Liver (tissue), 9 donors: ENCODE data around the gene CABCOCO1. TPM values are rescaled to one million over a fixed set of nuclear protein-coding genes. Genes with fewer than 3 reads are reported as not detected.

Experiments
- DNase-seq: peaks from one replicate; pipeline ENCODE4 v3.0.0-alpha.2; 2017; ENCODE audit warnings: low spot score
- H3K27ac ChIP-seq, 2 donors: one replicate each; pipeline ENCODE4 v1.7.0; 2013; ENCODE audit warnings: inconsistent platforms in 2 of 2, low read length in 2 of 2, control low read depth in 1 of 2, low read depth in 1 of 2, mild to moderate bottlenecking in 1 of 2
- H3K27me3 ChIP-seq, 4 donors: one replicate each; pipeline versions ENCODE4 v1.6.1 to v1.7.0; 2013; ENCODE audit warnings: low read length in 3 of 4, inconsistent platforms in 1 of 4, mild to moderate bottlenecking in 1 of 4, moderate library complexity in 1 of 4; ENCODE audit not compliant: control insufficient read depth in 4 of 4, insufficient read depth in 4 of 4
- H3K36me3 ChIP-seq, 4 donors: one replicate each; pipeline versions ENCODE4 v1.6.1 to v1.7.0; 2013; ENCODE audit warnings: low read length in 3 of 4, mild to moderate bottlenecking in 3 of 4, low read depth in 1 of 4, moderate library complexity in 1 of 4; ENCODE audit not compliant: control insufficient read depth in 4 of 4, insufficient read depth in 3 of 4
- H3K4me1 ChIP-seq, 4 donors: one replicate each; pipeline versions ENCODE4 v1.6.1 to v1.7.0; 2013; ENCODE audit warnings: low read length in 3 of 4, mild to moderate bottlenecking in 3 of 4, moderate library complexity in 1 of 4; ENCODE audit not compliant: control insufficient read depth in 4 of 4, insufficient read depth in 4 of 4
- H3K4me3 ChIP-seq, 3 donors: one replicate each; pipeline versions ENCODE4 v1.6.1 to v1.7.0; 2013; ENCODE audit warnings: low read length in 3 of 3, control low read depth in 1 of 3, low read depth in 1 of 3, mild to moderate bottlenecking in 1 of 3
- H3K9ac ChIP-seq, 2 donors: one replicate each; pipeline ENCODE4 v1.7.0; 2013; ENCODE audit warnings: low read length in 2 of 2, mild to moderate bottlenecking in 2 of 2, moderate library complexity in 2 of 2, control low read depth in 1 of 2, low read depth in 1 of 2
- H3K9me3 ChIP-seq, 4 donors: one replicate each; pipeline versions ENCODE4 v1.6.1 to v1.7.0; 2013; ENCODE audit warnings: low read length in 3 of 4; ENCODE audit not compliant: control insufficient read depth in 4 of 4
- EGR1 ChIP-seq, 2 donors: IDR thresholded peaks; 2 replicates each; pipeline ENCODE4 v1.6.1; 2016 to 2018; ENCODE audit warnings: antibody characterized with exemption in 2 of 2, low read depth in 2 of 2
- FOXA1 ChIP-seq: IDR thresholded peaks from 2 replicates; pipeline ENCODE4 v1.6.1; 2016; ENCODE audit warnings: antibody characterized with exemption
- FOXA2 ChIP-seq: IDR thresholded peaks from 2 replicates; pipeline ENCODE4 v1.6.1; 2016; ENCODE audit warnings: antibody characterized with exemption
- GABPA ChIP-seq, 2 donors: IDR thresholded peaks in 1 of 2; conservative IDR thresholded peaks in 1 of 2; 2 replicates each; pipeline ENCODE4 v1.6.1; 2016; ENCODE audit warnings: antibody characterized with exemption in 2 of 2, mild to moderate bottlenecking in 1 of 2, moderate library complexity in 1 of 2
- HNF4A ChIP-seq, 2 donors: conservative IDR thresholded peaks; 2 replicates each; pipeline ENCODE4 v1.6.1; 2016; ENCODE audit warnings: antibody characterized with exemption in 2 of 2, mild to moderate bottlenecking in 2 of 2
- HNF4G ChIP-seq: IDR thresholded peaks from 2 replicates; pipeline ENCODE4 v1.6.1; 2016; ENCODE audit warnings: antibody characterized with exemption
- JUND ChIP-seq, 2 donors: IDR thresholded peaks; 2 replicates each; pipeline ENCODE4 v1.6.1; 2016; ENCODE audit warnings: antibody characterized with exemption in 2 of 2
- RAD21 ChIP-seq, 2 donors: IDR thresholded peaks; 2 replicates each; pipeline ENCODE4 v1.6.1; 2016; ENCODE audit warnings: antibody characterized with exemption in 2 of 2, mild to moderate bottlenecking in 2 of 2
- SP1 ChIP-seq: IDR thresholded peaks from 2 replicates; pipeline ENCODE4 v1.6.1; 2018; ENCODE audit warnings: antibody characterized with exemption, mild to moderate bottlenecking
- TAF1 ChIP-seq: conservative IDR thresholded peaks from 2 replicates; pipeline ENCODE4 v1.6.1; 2016; ENCODE audit warnings: antibody characterized with exemption, mild to moderate bottlenecking
- YY1 ChIP-seq: IDR thresholded peaks from 2 replicates; pipeline ENCODE4 v1.6.1; 2016; ENCODE audit warnings: antibody characterized with exemption, mild to moderate bottlenecking
- WGBS: extraction: QIAGEN DNeasy Blood & Tissue Kit; methylation state at CpG from one replicate; pipeline ENCODE4 v1.1.7; 2013; 5-methylcytosine and 5-hydroxymethylcytosine counted together
- polyA plus RNA-seq, 2 donors: library from polyadenylated mRNA; stranded (reverse) in 1 of 2; unstranded in 1 of 2; fragments of 200-250 nt in 1 of 2; fragments of >200 nt in 1 of 2; fragmentation: Nextera tagmentation in 1 of 2; extraction: Ambion mirVana in 1 of 2; gene quantifications; one replicate each; pipeline versions ENCODE4 v1.2.1 to v1.2.3, GENCODE V29; 2013 to 2015
- total RNA-seq, 2 donors: library from RNA; depleted of rRNA; stranded (reverse); fragments of >200 nt; gene quantifications; one replicate each; pipeline ENCODE4 v1.2.3, GENCODE V29; 2014
- TF ChIP-seq, protein P1 (sequence below): fragments of 150-350 bp; IDR thresholded peaks from 2 replicates; pipeline ENCODE4 v1.5.1; 2017; ENCODE audit warnings: improper control_type of control experiment, low read depth, low read length; ENCODE audit not compliant: missing input control
- TF ChIP-seq, protein P2 (sequence below): IDR thresholded peaks from 2 replicates; pipeline ENCODE4 v1.6.1; 2016; ENCODE audit warnings: antibody characterized with exemption
- TF ChIP-seq, protein P3 (sequence below): IDR thresholded peaks from 2 replicates; pipeline ENCODE4 v1.6.1; 2016; ENCODE audit warnings: antibody characterized with exemption
- TF ChIP-seq, protein P4 (sequence below): IDR thresholded peaks from 2 replicates; pipeline ENCODE4 v1.6.1; 2016; ENCODE audit warnings: antibody characterized with exemption
- donor health status: healthy.
- donor health status: healthy.
- donor health status: healthy.
- donor health status: healthy.
- donor health status: healthy.

CABCOCO1 gene
- total and polyA plus RNA-seq, 4 donors, result 0.09 to 0.20 TPM; not detected in 2

DNA sequence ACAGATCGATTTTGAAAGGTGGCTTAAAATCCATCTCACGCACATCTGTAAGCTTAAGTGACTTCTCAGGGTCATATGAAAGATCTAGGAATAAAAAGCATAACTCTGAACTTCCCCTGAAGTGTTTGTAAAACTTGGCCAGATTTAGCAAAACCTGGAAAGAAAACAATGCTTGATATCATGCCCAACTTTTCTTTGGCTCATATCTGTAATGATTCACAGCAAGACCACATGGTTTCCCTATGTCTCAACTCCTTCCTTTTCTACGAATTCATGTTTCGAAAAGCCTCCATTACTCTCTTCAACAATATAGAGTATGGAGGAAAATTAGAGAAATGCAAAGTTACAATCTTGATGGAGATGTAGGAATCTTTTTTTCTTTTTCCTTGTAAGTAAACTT is 20.1 kb upstream of the CABCOCO1 start (continued):
- TF ChIP-seq, protein P1, sequence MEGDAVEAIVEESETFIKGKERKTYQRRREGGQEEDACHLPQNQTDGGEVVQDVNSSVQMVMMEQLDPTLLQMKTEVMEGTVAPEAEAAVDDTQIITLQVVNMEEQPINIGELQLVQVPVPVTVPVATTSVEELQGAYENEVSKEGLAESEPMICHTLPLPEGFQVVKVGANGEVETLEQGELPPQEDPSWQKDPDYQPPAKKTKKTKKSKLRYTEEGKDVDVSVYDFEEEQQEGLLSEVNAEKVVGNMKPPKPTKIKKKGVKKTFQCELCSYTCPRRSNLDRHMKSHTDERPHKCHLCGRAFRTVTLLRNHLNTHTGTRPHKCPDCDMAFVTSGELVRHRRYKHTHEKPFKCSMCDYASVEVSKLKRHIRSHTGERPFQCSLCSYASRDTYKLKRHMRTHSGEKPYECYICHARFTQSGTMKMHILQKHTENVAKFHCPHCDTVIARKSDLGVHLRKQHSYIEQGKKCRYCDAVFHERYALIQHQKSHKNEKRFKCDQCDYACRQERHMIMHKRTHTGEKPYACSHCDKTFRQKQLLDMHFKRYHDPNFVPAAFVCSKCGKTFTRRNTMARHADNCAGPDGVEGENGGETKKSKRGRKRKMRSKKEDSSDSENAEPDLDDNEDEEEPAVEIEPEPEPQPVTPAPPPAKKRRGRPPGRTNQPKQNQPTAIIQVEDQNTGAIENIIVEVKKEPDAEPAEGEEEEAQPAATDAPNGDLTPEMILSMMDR, result no peak
- TF ChIP-seq GABPA (IDR thresholded peaks at IDR 0.05 in 1 of 2, conservative IDR thresholded peaks at IDR 0.05 in 1 of 2), result no peak
- TF ChIP-seq, protein P2, sequence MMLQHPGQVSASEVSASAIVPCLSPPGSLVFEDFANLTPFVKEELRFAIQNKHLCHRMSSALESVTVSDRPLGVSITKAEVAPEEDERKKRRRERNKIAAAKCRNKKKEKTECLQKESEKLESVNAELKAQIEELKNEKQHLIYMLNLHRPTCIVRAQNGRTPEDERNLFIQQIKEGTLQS, result no peak
- no peak for TF ChIP-seq YY1
- TF ChIP-seq FOXA1, result no peak
- TF ChIP-seq RAD21 (IDR thresholded peaks at IDR 0.05), result no peak
- TF ChIP-seq FOXA2, result no peak
- TF ChIP-seq TAF1, result no peak
- no peak for TF ChIP-seq EGR1 (IDR thresholded peaks at IDR 0.05; ENCODE audit: low read depth in 2 of 2)
- no peak for TF ChIP-seq HNF4A (conservative IDR thresholded peaks at IDR 0.05)

DNA sequence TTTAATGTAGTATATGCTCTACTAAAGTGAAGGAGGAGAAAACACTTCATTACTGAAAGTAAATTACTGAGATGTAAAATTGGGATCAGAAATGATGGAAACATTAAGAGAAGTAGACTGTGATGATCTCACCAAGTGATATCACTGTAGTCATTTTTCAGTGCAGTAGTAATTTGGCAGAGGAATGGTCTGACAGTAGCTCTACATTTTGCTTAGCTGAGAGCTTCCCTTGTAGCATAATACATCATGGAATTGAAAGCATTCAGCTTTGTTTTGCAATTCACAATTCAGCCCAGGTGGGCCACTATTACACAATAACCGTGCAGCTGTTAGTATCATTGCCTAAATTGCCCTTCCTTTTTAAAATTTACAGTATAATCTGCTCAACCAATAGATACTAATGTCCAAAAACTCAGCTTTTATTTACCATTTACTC is 19.4 kb upstream of the CABCOCO1 start:
- Histone ChIP-seq H3K9ac (no peak overlapping the region), H3K4me1 (no peaks in the 10 kb centered on the region), H3K9me3 (no peaks in the 10 kb centered on the region), H3K27ac (no peak overlapping the region), H3K36me3 (no peaks in the 10 kb centered on the region), H3K27me3 (no peaks in the 10 kb centered on the region), H3K4me3 (no peak overlapping the region)
- no peak for DNase-seq
- 41% methylated on average over 1 of the region's 1 CpG for WGBS
- TF ChIP-seq FOXA1, result no peak
- no peak for TF ChIP-seq SP1

DNA sequence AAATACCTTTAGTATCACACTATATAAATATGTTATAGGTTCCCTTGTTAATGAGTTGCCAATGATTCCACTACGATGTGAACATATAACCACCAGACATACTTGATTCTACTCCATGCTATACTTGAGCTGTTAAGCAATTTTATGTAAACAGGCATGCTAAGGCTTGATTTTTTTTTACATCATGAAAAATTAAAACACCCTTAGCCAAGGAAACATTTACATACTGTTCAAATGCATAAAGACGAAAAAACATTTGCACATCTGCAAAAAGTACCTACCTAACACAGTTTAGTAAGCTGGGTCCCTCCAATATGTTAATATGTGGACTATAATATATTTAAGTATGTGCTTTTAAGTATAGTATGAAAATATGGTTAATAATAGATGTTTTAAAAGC is 9.0 kb upstream of the CABCOCO1 start:
- Histone ChIP-seq H3K27ac (no peak overlapping the region), H3K9ac (no peak overlapping the region), H3K27me3 (no peaks in the 10 kb centered on the region), H3K4me1 (no peaks in the 10 kb centered on the region), H3K4me3 (no peak overlapping the region), H3K36me3 (no peaks in the 10 kb centered on the region), H3K9me3 (no peaks in the 10 kb centered on the region)
- TF ChIP-seq JUND (IDR thresholded peaks at IDR 0.05), result no peak
- no peak for TF ChIP-seq HNF4G
- TF ChIP-seq EGR1 (IDR thresholded peaks at IDR 0.05; ENCODE audit: low read depth in 2 of 2), result no peak
- no peak for TF ChIP-seq FOXA2
- 60% methylated on average over 2 of the region's 2 CpGs for WGBS
- DNase-seq, result no peak

DNA sequence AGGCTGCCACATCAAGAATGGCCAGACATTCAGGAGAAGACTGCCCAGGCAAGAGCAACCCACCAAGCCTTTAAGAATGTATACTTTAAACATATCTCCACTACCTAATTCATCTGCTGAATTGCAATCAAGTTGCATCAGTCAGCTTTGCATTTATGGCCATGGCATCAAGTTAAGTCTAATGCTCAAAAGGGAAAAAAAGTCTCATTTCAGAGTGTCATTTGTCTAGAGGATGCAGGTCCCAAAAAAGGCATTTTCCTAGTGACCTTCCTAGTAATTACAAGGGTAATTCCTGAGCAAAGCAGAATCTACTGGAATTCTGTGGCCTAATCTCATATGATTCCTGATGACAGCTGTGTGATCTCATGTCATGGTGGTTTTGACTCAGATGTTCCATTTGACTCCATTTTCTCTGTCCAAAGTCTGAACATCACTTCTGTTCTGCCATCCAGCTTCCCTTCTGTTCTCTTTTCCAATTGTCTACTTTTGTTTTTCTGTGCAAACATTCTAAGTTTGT is 7.3 kb upstream of the CABCOCO1 start:
- Histone ChIP-seq H3K27ac (no peak overlapping the region), H3K4me1 (no peaks in the 10 kb centered on the region), H3K9me3 (no peaks in the 10 kb centered on the region), H3K4me3 (no peak overlapping the region), H3K9ac (no peak overlapping the region), H3K27me3 (no peaks in the 10 kb centered on the region), H3K36me3 (no peaks in the 10 kb centered on the region)
- no peak for DNase-seq
- TF ChIP-seq, protein P2, result no peak
- TF ChIP-seq FOXA2 (no peak), TAF1 (no peak), HNF4A (conservative IDR thresholded peaks at IDR 0.05) (no peak), HNF4G (no peak), YY1 (no peak)
- TF ChIP-seq, protein P3, sequence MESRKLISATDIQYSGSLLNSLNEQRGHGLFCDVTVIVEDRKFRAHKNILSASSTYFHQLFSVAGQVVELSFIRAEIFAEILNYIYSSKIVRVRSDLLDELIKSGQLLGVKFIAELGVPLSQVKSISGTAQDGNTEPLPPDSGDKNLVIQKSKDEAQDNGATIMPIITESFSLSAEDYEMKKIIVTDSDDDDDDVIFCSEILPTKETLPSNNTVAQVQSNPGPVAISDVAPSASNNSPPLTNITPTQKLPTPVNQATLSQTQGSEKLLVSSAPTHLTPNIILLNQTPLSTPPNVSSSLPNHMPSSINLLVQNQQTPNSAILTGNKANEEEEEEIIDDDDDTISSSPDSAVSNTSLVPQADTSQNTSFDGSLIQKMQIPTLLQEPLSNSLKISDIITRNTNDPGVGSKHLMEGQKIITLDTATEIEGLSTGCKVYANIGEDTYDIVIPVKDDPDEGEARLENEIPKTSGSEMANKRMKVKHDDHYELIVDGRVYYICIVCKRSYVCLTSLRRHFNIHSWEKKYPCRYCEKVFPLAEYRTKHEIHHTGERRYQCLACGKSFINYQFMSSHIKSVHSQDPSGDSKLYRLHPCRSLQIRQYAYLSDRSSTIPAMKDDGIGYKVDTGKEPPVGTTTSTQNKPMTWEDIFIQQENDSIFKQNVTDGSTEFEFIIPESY, result no peak
- TF ChIP-seq, protein P1, result no peak
- TF ChIP-seq, protein P4, sequence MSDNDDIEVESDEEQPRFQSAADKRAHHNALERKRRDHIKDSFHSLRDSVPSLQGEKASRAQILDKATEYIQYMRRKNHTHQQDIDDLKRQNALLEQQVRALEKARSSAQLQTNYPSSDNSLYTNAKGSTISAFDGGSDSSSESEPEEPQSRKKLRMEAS, result no peak
